ENCODE data around the gene ZIC4. TPM values are rescaled to one million over a fixed set of nuclear protein-coding genes. Genes with fewer than 3 reads are reported as not detected.

The ZIC4 gene
- total RNA-seq, 1 donor from 2014 or later, result not detected

- Mint-ChIP-seq H3K4me3 (no peak overlapping the region), H3K9me3 (no peaks in the 10 kb centered on the region), H3K36me3 (no peaks in the 10 kb centered on the region), H3K27ac (no peak overlapping the region), H3K4me1 (no peaks in the 10 kb centered on the region), H3K27me3 (ENCODE audit: low read depth) (peaks cover 99% of the 10 kb centered on the region)
- no peak for TF ChIP-seq CTCF (IDR thresholded peaks at IDR 0.05; ENCODE audit: unreplicated experiment)
- no peak for DNase-seq (ENCODE audit: low spot score in 2 of 2, unreplicated experiment in 2 of 2)
Observed at GRCh38 chr3:147385059-147386012, 21.0 kb downstream of the ZIC4 start.

GRCh38 chr3:147384210-147385058 lies 21.9 kb downstream of the ZIC4 start:
- H3K36me3 Mint-ChIP-seq, result no peaks in the 10 kb centered on the region
- no peak for TF ChIP-seq CTCF (IDR thresholded peaks at IDR 0.05; ENCODE audit: unreplicated experiment)
- no peaks in the 10 kb centered on the region for H3K9me3 Mint-ChIP-seq
- DNase-seq (ENCODE audit: low spot score in 2 of 2, unreplicated experiment in 2 of 2), result no peak
- peaks cover 99% of the 10 kb centered on the region for H3K27me3 Mint-ChIP-seq (ENCODE audit: low read depth)
- H3K27ac Mint-ChIP-seq, result no peak overlapping the region
- H3K4me3 Mint-ChIP-seq, result no peak overlapping the region
- no peaks in the 10 kb centered on the region for H3K4me1 Mint-ChIP-seq

GRCh38 chr3:147383617-147384016 lies 22.7 kb downstream of the ZIC4 start:
- DNase-seq (ENCODE audit: low spot score in 2 of 2, unreplicated experiment in 2 of 2), result no peak
- no peaks in the 10 kb centered on the region for H3K4me1 Mint-ChIP-seq
- no peak overlapping the region for H3K4me3 Mint-ChIP-seq
- no peaks in the 10 kb centered on the region for H3K36me3 Mint-ChIP-seq
- no peak for TF ChIP-seq CTCF (IDR thresholded peaks at IDR 0.05; ENCODE audit: unreplicated experiment)
- peaks cover 99% of the 10 kb centered on the region for H3K27me3 Mint-ChIP-seq (ENCODE audit: low read depth)
- no peaks in the 10 kb centered on the region for H3K9me3 Mint-ChIP-seq
- no peak overlapping the region for H3K27ac Mint-ChIP-seq

GRCh38 chr3:147381596-147381995 lies 24.7 kb downstream of the ZIC4 start:
- peaks cover 99% of the 10 kb centered on the region for H3K27me3 Mint-ChIP-seq (ENCODE audit: low read depth)
- no peak for TF ChIP-seq CTCF (IDR thresholded peaks at IDR 0.05; ENCODE audit: unreplicated experiment)
- no peak overlapping the region for H3K27ac Mint-ChIP-seq
- DNase-seq (ENCODE audit: low spot score in 2 of 2, unreplicated experiment in 2 of 2), result no peak
- H3K4me1 Mint-ChIP-seq, result no peaks in the 10 kb centered on the region
- no peaks in the 10 kb centered on the region for H3K36me3 Mint-ChIP-seq
- no peak overlapping the region for H3K4me3 Mint-ChIP-seq
- H3K9me3 Mint-ChIP-seq, result no peaks in the 10 kb centered on the region

- Mint-ChIP-seq H3K9me3 (no peaks in the 10 kb centered on the region), H3K27me3 (ENCODE audit: low read depth) (peaks cover 98% of the 10 kb centered on the region), H3K4me1 (no peaks in the 10 kb centered on the region)
Observed at GRCh38 chr3:147380977-147381376, 25.4 kb downstream of the ZIC4 start.

More at GRCh38 chr3:147380977-147381376, 25.4 kb downstream of the ZIC4 start:
- no peak overlapping the region for H3K27ac Mint-ChIP-seq
- H3K4me3 Mint-ChIP-seq, result no peak overlapping the region
- no peak for DNase-seq (ENCODE audit: low spot score in 2 of 2, unreplicated experiment in 2 of 2)
- no peaks in the 10 kb centered on the region for H3K36me3 Mint-ChIP-seq
- TF ChIP-seq CTCF (IDR thresholded peaks at IDR 0.05; ENCODE audit: unreplicated experiment), result no peak
